Heart right ventricle (tissue), 16 donors: ENCODE measurements around the gene STAM2. TPM values are rescaled to one million over a fixed set of nuclear protein-coding genes. Genes with fewer than 3 reads are reported as not detected.
A peak's percentile ranks its signal among the peaks of the same experiment; 100 is the strongest.

ENCODE experiments used
- ATAC-seq, 8 donors: fragments of 200-7000 bp; cut with Tn5 transposase; one replicate each; pipeline ENCODE4 v1.9.1; 2020; ENCODE audit warnings: mild to moderate bottlenecking in 8 of 8, moderate library complexity in 8 of 8, moderate number of reproducible peaks in 1 of 8
- DNase-seq, 2 donors: peaks; one replicate each; pipeline ENCODE4 v3.0.0-alpha.2; 2020
- H3K27ac ChIP-seq, 10 donors: fragments of 200-600 bp; sonication (generic) in 2 of 10; one replicate each; pipeline versions ENCODE4 v1.5.0 to v1.8.0; 2020 to 2022; ENCODE audit warnings: mild to moderate bottlenecking in 3 of 10
- H3K27me3 ChIP-seq, 7 donors: fragments of 200-600 bp; one replicate each; pipeline ENCODE4 v1.8.0; 2021 to 2022; ENCODE audit warnings: mild to moderate bottlenecking in 2 of 7
- H3K36me3 ChIP-seq, 9 donors: fragments of 200-600 bp; sonication (generic) in 1 of 9; one replicate each; pipeline versions ENCODE4 v1.5.0 to v1.8.0; 2020 to 2022; ENCODE audit warnings: mild to moderate bottlenecking in 2 of 9
- H3K4me1 ChIP-seq, 9 donors: fragments of 200-600 bp; sonication (generic) in 1 of 9; one replicate each; pipeline versions ENCODE4 v1.5.0 to v1.8.0; 2020 to 2022; ENCODE audit warnings: mild to moderate bottlenecking in 4 of 9
- H3K4me3 ChIP-seq, 10 donors: fragments of 200-600 bp; sonication (generic) in 2 of 10; one replicate each; pipeline versions ENCODE4 v1.5.0 to v1.8.0; 2020 to 2022; ENCODE audit warnings: mild to moderate bottlenecking in 7 of 10, moderate library complexity in 2 of 10
- H3K9me3 ChIP-seq, 11 donors: fragments of 200-600 bp in 10 of 11; sonication (generic) in 2 of 11; one replicate each; pipeline versions ENCODE4 v1.5.0 to v1.8.0; 2013 to 2022; ENCODE audit warnings: mild to moderate bottlenecking in 2 of 11, control low read depth in 1 of 11, moderate library complexity in 1 of 11
- WGBS, 2 donors: extraction: QIAGEN DNeasy Blood & Tissue Kit; methylation state at CpG; one replicate each; pipeline ENCODE4 v1.1.7; 2013; ENCODE audit warnings: inconsistent platforms in 1 of 2; 5-methylcytosine and 5-hydroxymethylcytosine counted together
- intact Hi-C, 10 donors: fragments of 100-400 bp; cut with DNase I; formaldehyde crosslinking; loops; one replicate each; pipeline versions ENCODE4 v1.11.1 to v1.14.2; 2022
- polyA plus RNA-seq, 2 donors: library from polyadenylated mRNA; stranded (reverse); fragments of 200-250 nt; gene quantifications; one replicate each; pipeline ENCODE4 v1.2.3, GENCODE V29; 2013
- total RNA-seq, 10 donors: library from RNA; stranded (reverse); fragmentation: NEBNext Ultra II Directional in 3 of 10; extraction: Animal tissue kit (Norgen Biotek cat#: 25700) in 3 of 10; gene quantifications; one replicate each; pipeline versions ENCODE4 v1.2.1 to v1.2.4, GENCODE V29; 2021 to 2023
- TF ChIP-seq, protein P1 (sequence below), 9 donors: fragments of 200-600 bp; sonication (generic) in 2 of 9; IDR thresholded peaks; one replicate each; pipeline versions ENCODE4 v1.5.0 to v1.8.0; 2021 to 2022; ENCODE audit warnings: antibody characterized with exemption in 9 of 9, mild to moderate bottlenecking in 5 of 9, moderate library complexity in 1 of 9
- donor health status: Arrhythmogenic right ventricular cardiomyopathy.
- donor health status: ischemic (EF 13 %, LVEDD 7.1; RV severe dilation, severe dysfunction).
- donor health status: healthy with polysubstance abuse.
- donor health status: DM: no; HTN: yes; CAD: no.
- donor health status: DM: no; HTN: no; CAD: no.
- donor health status: ischemic (EF 25% LVEDD 6.9; RV normal size, moderate dysfunction).
- donor health status: ischemic (EF 25% LVEDD 5.7; RV mildly dilated, moderate dysfunction).
- donor health status: healthy.
- donor health status: DM: yes; HTN: yes; CAD: no.
- donor health status: Ischemic cardiomyopathy.
- donor health status: ischemic (EF 35%, LVEDD 5.7; RV mildly dilated, moderate dysfunction).
- donor health status: nonischemic (EF 11% LVEDD 7.7; RV severe dilation, severe dysfunction).
- donor health status: DM: yes; HTN: yes; CAD: no.
- donor health status: PGD.
- donor health status: ischemic (EF 29% LVEDD 5.4; RV normal size, mild dysfunction).
- donor health status: nonischemic (EF 23%, LVEDD 6.1; RV moderate dilation, normal function).

Gene STAM2
- total and polyA plus RNA-seq, 12 donors = 6.9 to 35.9 (median 25.0) TPM

DNA sequence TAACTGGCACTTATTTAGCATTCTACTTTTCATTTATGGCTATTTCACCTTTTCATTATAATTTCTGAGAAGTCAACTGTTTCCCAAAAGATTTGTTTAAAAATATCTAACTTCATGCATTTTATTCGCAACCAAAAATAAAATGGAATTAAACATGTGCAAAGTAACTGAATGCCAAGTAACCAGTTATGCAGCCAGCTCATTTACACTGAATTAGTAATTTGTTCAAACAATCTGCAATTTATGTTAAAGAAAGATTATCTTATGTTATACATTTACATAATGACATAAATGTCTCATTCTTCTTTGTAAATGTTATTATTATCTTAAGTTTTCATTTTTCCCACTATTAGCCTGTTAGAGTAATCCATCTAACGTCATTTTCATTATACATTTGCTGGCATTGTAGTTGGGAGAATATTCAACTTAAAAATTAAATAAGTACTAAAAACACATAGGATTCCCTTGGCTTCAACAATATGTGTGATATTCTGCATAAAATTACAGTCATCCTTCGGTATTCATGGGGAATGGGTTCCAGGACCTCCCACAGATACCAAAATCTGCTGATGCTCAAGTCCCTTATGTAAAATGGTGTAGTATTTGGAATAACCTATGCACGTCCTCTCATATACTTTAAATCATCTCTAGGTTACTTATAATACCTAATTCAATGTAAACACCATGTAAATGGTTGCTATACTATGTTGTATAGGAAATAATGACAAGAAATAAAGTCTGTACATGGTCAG is 43.7 kb upstream of the STAM2 start:
- Histone ChIP-seq H3K27ac (no peak overlapping the region), H3K9me3 (no peaks in the 10 kb centered on the region), H3K36me3 (no peaks in the 10 kb centered on the region), H3K4me3 (no peak overlapping the region), H3K27me3 (no peaks in the 10 kb centered on the region), H3K4me1 (peaks cover 0 to 17% (median 14%) of the 10 kb centered on the region in 9 donors)
- ATAC-seq (no peak), DNase-seq (no peak)
- WGBS, 2 donors = 86 to 87% methylated on average over 4 of the region's 4 CpGs
- intact Hi-C loops = no loop called here
- TF ChIP-seq, protein P1, sequence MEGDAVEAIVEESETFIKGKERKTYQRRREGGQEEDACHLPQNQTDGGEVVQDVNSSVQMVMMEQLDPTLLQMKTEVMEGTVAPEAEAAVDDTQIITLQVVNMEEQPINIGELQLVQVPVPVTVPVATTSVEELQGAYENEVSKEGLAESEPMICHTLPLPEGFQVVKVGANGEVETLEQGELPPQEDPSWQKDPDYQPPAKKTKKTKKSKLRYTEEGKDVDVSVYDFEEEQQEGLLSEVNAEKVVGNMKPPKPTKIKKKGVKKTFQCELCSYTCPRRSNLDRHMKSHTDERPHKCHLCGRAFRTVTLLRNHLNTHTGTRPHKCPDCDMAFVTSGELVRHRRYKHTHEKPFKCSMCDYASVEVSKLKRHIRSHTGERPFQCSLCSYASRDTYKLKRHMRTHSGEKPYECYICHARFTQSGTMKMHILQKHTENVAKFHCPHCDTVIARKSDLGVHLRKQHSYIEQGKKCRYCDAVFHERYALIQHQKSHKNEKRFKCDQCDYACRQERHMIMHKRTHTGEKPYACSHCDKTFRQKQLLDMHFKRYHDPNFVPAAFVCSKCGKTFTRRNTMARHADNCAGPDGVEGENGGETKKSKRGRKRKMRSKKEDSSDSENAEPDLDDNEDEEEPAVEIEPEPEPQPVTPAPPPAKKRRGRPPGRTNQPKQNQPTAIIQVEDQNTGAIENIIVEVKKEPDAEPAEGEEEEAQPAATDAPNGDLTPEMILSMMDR (IDR thresholded peaks at IDR 0.05) = no peak

DNA sequence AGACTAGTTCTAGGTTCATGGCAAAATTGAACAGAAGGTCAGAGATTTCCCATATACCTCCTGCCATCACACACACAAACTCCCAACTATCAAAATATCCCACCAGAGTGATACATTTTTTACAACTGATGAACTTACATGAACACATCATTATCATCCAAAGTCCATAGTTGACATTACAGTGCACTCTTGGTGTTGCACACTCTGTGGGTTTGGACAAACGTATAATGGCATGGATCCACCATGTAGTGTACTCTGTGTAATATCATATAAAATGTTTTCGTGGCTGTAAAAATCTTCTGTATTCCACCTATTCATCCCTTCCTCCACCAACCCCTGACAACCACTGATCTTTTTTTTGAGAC is 25.9 kb upstream of the STAM2 start:
- Histone ChIP-seq H3K27me3 (no peaks in the 10 kb centered on the region), H3K27ac (no peak overlapping the region), H3K36me3 (no peaks in the 10 kb centered on the region), H3K4me3 (no peak overlapping the region), H3K4me1 (peaks cover 0 to 7% (median 3%) of the 10 kb centered on the region in 9 donors), H3K9me3 (peaks cover 0 to 12% (median 0%) of the 10 kb centered on the region in 11 donors)
- WGBS, 2 donors = 79 to 91% methylated on average over 2 of the region's 2 CpGs
- ATAC-seq = no peak
- DNase-seq = no peak
- intact Hi-C loops = loop anchor here in 1 of 10 donors (10.0 kb wide), 1 partner anchor 123 kb away; no protein-coding TSS in a partner anchor
- TF ChIP-seq, protein P1 (IDR thresholded peaks at IDR 0.05) = no peak

DNA sequence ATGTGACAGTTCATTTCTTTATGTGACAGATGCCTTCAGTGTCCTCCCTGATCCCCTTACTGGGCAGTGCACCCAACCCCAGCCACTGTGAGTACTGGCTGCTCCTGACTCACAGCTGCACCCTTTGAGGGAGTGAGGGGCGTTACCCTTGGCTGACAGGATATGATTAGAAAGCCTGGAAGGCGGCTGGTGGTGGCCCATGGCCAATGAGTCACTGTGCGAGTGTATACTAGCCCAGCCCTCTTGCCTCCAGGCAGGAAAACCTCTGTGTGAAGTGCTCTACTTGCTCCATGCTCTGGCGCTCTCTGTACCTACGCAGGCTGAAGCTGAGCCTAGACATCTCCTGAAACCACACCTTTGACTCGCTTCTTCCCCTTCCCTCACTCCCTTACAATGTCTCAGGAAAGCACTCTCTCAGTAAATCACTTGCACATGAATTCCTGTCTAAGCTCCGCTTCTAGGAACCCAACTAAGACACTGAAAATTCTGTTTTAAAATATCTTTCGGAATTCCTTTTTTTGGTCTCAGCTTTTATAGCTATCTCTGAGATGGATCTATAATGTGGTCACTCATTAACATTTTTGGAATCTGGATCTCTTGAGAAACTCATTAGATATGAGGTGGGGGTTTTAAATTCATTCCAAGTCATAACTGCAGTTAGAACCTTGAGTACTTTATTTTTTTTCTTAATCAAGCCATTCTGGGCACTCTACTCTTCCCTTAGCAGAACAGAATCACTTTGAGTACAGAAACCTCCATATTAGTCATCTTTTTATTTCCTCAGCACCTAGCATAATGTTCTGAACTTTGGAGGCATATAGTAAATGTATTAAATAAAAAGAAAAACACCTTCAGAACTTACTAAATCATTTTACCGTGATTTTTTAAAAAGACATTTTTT is 25.3 kb upstream of the STAM2 start:
- Histone ChIP-seq H3K4me3 (no peak overlapping the region), H3K9me3 (peaks cover 0 to 12% (median 0%) of the 10 kb centered on the region in 11 donors), H3K27me3 (no peaks in the 10 kb centered on the region), H3K27ac (no peak overlapping the region), H3K36me3 (no peaks in the 10 kb centered on the region), H3K4me1 (peaks cover 0 to 7% (median 3%) of the 10 kb centered on the region in 9 donors)
- ATAC-seq (peak; percentile 61 to 100 (median 95)), DNase-seq (peak; percentile 69 to 78)
- 57 to 58% methylated on average over 9 of the region's 9 CpGs for WGBS, 2 donors
- intact Hi-C loops = loop anchor here in 1 of 10 donors (10.0 kb wide), 1 partner anchor 124 kb away; no protein-coding TSS in a partner anchor
- TF ChIP-seq, protein P1 (IDR thresholded peaks at IDR 0.05) = no peak

DNA sequence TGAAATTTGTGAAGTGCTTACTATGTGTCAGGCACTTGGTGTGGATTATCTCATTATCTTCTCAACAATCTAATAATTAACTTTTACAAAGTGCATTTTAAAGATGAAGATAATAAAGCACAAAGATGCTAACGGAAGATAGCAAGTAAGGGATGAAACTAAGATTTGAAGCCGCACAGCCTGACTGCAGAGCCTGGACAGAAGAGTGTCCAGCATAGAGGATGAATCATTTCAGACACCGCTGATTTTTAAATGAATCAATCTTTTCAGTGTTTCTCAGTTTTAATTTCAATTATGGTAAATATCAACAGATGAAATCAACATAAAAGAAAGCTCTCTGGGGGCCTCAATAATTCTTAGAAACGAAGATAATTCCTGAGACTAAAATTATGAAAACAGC is 24.5 kb upstream of the STAM2 start:
- ATAC-seq (no peak), DNase-seq (no peak)
- no peak overlapping the region for H3K4me3 ChIP-seq
- no peaks in the 10 kb centered on the region for H3K36me3 ChIP-seq
- TF ChIP-seq, protein P1 (IDR thresholded peaks at IDR 0.05) = no peak
- 71 to 80% methylated on average over 4 of the region's 4 CpGs for WGBS, 2 donors
- H3K4me1 ChIP-seq = peaks cover 0 to 7% (median 3%) of the 10 kb centered on the region in 9 donors
- no peak overlapping the region for H3K27ac ChIP-seq
- no peaks in the 10 kb centered on the region for H3K27me3 ChIP-seq
- intact Hi-C loops = loop anchor here in 1 of 10 donors (10.0 kb wide), 1 partner anchor 125 kb away; no protein-coding TSS in a partner anchor
- H3K9me3 ChIP-seq = peaks cover 0 to 12% (median 0%) of the 10 kb centered on the region in 11 donors
